HCT116 (cell line): ENCODE results near the gene PRKCH.

Experiments used
- CTCF ChIP-seq, 3 experiments: fragments of 200-600 bp in 1 of 3; sonication (generic) in 1 of 3; IDR thresholded peaks in 2 of 3; conservative IDR thresholded peaks in 1 of 3; 2 replicates each; pipeline ENCODE4 v1.5.1; 2012 to 2017; ENCODE audit warnings: low read depth in 2 of 3, low read length in 2 of 3, antibody characterized with exemption in 1 of 3, borderline replicate concordance in 1 of 3, control low read depth in 1 of 3, mild to moderate bottlenecking in 1 of 3, mixed read lengths in 1 of 3, mixed run types in 1 of 3, moderate library complexity in 1 of 3; ENCODE audit not compliant: insufficient read depth in 1 of 3
- EZH2 ChIP-seq: fragments of 200-600 bp; sonication (generic); IDR thresholded peaks from 2 replicates; pipeline ENCODE4 v1.6.1; 2017; ENCODE audit warnings: antibody characterized with exemption, mixed run types
- MAX ChIP-seq: IDR thresholded peaks from 2 replicates; pipeline ENCODE4 v1.6.1; 2012
- POLR2A ChIP-seq: IDR thresholded peaks from 2 replicates; pipeline ENCODE4 v1.7.0; 2011; ENCODE audit warnings: borderline replicate concordance; ENCODE audit not compliant: insufficient read depth, insufficient read length; ENCODE audit errors: extremely low read depth
- REST ChIP-seq: IDR thresholded peaks from 2 replicates; pipeline ENCODE4 v1.6.1; 2012; ENCODE audit warnings: low read depth
- TCF7L2 ChIP-seq: IDR thresholded peaks from 2 replicates; pipeline ENCODE4 v1.7.0; 2011; ENCODE audit warnings: borderline replicate concordance, inconsistent platforms; ENCODE audit not compliant: insufficient read depth, insufficient read length; ENCODE audit errors: extremely low read depth

GRCh38 chr14:61538464-61539022 is 217.2 kb downstream of the PRKCH start:
- TF ChIP-seq EZH2 (no peak), MAX (no peak), REST (no peak), POLR2A (no peak), TCF7L2 (no peak), CTCF (IDR thresholded peaks at IDR 0.05 in 2 of 3, conservative IDR thresholded peaks at IDR 0.05 in 1 of 3; ENCODE audit: borderline replicate concordance in 1 of 3, insufficient read depth in 1 of 3, low read depth in 2 of 3, low read length in 2 of 3) (no peak)
